ENCODE results near the gene S100A8. TPM values are rescaled to one million over a fixed set of nuclear protein-coding genes. Genes with fewer than 3 reads are reported as not detected.

The S100A8 gene
- total RNA-seq, 4 donors from 2014 or later = 5.7 to 38.4 (median 19.5) TPM

DNA sequence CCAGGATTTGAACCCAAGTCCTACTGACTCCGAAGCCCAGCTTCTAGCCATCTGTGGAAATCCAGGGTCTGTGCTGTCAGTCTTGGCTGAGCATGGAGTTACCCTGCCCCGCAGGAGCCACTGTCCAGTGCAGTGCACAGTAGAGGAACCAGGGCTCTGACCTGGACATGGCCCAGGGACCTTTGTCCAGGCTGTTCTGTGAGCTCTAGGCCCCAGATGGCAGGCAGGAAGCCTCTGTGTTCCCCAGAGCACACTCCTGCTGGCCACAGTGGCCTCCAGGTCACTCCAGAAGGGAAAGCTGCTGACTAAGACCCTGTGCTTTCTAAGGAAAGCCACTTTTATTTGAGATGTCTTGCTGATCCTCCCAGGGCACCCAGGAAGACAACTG is 39.3 kb upstream of the S100A8 start:
- TF ChIP-seq EP300 (IDR thresholded peaks at IDR 0.05) (no peak), POLR2AphosphoS5 (IDR thresholded peaks at IDR 0.05) (no peak), POLR2A (IDR thresholded peaks at IDR 0.05) (no peak)
- TF ChIP-seq, protein P1, sequence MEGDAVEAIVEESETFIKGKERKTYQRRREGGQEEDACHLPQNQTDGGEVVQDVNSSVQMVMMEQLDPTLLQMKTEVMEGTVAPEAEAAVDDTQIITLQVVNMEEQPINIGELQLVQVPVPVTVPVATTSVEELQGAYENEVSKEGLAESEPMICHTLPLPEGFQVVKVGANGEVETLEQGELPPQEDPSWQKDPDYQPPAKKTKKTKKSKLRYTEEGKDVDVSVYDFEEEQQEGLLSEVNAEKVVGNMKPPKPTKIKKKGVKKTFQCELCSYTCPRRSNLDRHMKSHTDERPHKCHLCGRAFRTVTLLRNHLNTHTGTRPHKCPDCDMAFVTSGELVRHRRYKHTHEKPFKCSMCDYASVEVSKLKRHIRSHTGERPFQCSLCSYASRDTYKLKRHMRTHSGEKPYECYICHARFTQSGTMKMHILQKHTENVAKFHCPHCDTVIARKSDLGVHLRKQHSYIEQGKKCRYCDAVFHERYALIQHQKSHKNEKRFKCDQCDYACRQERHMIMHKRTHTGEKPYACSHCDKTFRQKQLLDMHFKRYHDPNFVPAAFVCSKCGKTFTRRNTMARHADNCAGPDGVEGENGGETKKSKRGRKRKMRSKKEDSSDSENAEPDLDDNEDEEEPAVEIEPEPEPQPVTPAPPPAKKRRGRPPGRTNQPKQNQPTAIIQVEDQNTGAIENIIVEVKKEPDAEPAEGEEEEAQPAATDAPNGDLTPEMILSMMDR (IDR thresholded peaks at IDR 0.05) = no peak
- peaks cover 35% of the 10 kb centered on the region for H3K27me3 ChIP-seq
- no peak overlapping the region for H3K27ac ChIP-seq
- no CpG with 5 or more reads among the region's 2 CpGs for WGBS
- H3K9me3 ChIP-seq = no peaks in the 10 kb centered on the region
- no peaks in the 10 kb centered on the region for H3K4me1 ChIP-seq
- H3K4me3 ChIP-seq = no peak overlapping the region
- peak in 1 of 2 donors; percentile 40 for DNase-seq (ENCODE audit: low spot score in 2 of 2)
- no peaks in the 10 kb centered on the region for H3K36me3 ChIP-seq

DNA sequence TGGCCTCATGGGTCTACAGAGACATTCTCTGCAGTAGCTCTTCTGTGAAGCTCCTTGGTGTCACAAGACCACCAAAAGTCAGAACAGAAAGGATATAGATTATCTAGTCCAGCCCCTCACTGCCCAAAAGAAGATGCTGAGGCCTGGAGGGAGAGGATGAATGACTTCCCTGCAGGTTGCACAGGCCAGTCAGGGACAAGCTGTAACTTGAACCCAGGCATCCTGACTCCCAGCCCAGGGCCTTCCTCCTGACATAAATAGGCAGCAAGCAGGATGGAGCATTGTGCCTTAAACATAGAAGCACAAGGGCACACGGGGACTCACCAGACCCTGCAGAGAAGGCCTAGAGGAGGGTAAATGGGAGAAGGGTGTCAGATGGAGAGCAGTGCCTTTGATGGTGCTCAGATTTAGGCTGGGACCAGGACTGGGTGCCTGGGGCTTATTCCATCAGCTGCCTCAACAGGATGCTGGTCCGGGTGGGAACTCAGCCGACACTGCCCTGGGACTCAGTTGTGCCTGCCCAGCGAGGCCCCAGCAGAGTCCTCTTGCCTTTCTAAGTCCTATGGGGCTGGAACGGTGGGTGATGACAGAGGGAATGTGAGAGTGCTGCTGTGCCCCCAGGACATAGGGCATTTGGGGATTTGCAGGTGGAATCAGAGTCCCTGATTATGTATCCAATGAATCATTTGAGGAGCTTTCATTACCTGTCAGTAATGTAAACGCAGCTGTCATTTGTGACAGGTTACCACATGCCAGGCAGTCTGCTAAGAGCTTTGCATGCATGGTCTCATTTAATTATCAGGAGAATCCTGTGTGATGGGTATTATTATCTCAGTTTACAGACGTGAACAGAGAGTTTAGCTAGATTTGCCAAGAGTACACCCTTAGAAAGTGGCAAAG is 38.6 kb upstream of the S100A8 start:
- TF ChIP-seq POLR2A (IDR thresholded peaks at IDR 0.05) (no peak), EP300 (IDR thresholded peaks at IDR 0.05) (no peak), POLR2AphosphoS5 (IDR thresholded peaks at IDR 0.05) (no peak)
- TF ChIP-seq, protein P1 (IDR thresholded peaks at IDR 0.05) = no peak
- WGBS = 28% methylated on average over 6 of the region's 7 CpGs
- Histone ChIP-seq H3K9me3 (no peaks in the 10 kb centered on the region), H3K4me1 (no peaks in the 10 kb centered on the region), H3K4me3 (no peak overlapping the region), H3K27ac (no peak overlapping the region), H3K27me3 (peaks cover 29% of the 10 kb centered on the region), H3K36me3 (no peaks in the 10 kb centered on the region)
- DNase-seq (ENCODE audit: low spot score in 2 of 2) = peak in 1 of 2 donors; percentile 49

GRCh38 chr1:153428791-153429190 is 37.9 kb upstream of the S100A8 start:
- Histone ChIP-seq H3K4me3 (no peak overlapping the region), H3K36me3 (no peaks in the 10 kb centered on the region), H3K27me3 (peaks cover 22% of the 10 kb centered on the region), H3K4me1 (no peaks in the 10 kb centered on the region), H3K27ac (no peak overlapping the region), H3K9me3 (no peaks in the 10 kb centered on the region)
- 68% methylated on average over 3 of the region's 6 CpGs for WGBS
- TF ChIP-seq POLR2AphosphoS5 (IDR thresholded peaks at IDR 0.05) (no peak), EP300 (IDR thresholded peaks at IDR 0.05) (no peak)
- DNase-seq (ENCODE audit: low spot score in 2 of 2) = peak in 1 of 2 donors; percentile 54

GRCh38 chr1:153428073-153428638 is 37.3 kb upstream of the S100A8 start:
- Histone ChIP-seq H3K4me3 (no peak overlapping the region), H3K36me3 (no peaks in the 10 kb centered on the region), H3K4me1 (no peaks in the 10 kb centered on the region), H3K27me3 (peaks cover 17% of the 10 kb centered on the region), H3K9me3 (no peaks in the 10 kb centered on the region), H3K27ac (no peak overlapping the region)
- TF ChIP-seq POLR2AphosphoS5 (IDR thresholded peaks at IDR 0.05) = no peak
- TF ChIP-seq, protein P1 (IDR thresholded peaks at IDR 0.05) = no peak
- TF ChIP-seq EP300 (IDR thresholded peaks at IDR 0.05) = no peak
- no peak for TF ChIP-seq POLR2A (IDR thresholded peaks at IDR 0.05)
- DNase-seq (ENCODE audit: low spot score in 2 of 2) = peak in 1 of 2 donors; percentile 73
- 82% methylated on average over 12 of the region's 12 CpGs for whole genome bisulfite sequencing

DNA sequence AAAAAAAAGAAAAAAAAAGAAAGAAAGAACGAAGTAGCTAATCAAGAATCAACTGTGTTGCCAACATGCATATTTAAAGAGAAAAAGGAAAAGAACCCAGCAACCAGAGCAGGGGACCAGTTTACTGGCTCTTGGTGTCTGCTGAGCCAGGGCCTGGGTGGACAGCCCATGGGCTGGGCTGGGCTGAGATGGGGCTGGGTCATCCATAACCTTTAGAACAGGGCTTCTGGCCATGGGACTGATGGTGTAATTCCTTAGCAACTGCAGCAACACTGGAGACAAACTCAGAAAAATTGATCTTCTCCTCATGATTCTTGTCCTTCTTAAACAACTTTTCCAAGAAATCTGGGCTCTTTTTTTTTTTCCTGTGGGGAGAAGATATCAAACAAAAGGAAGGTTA is 35.9 kb upstream of the S100A8 start:
- WGBS = 26% methylated on average over 1 of the region's 1 CpG
- H3K36me3 ChIP-seq = no peaks in the 10 kb centered on the region
- no peak overlapping the region for H3K4me3 ChIP-seq
- TF ChIP-seq, protein P1 (IDR thresholded peaks at IDR 0.05) = no peak
- TF ChIP-seq POLR2A (IDR thresholded peaks at IDR 0.05) (no peak), EP300 (IDR thresholded peaks at IDR 0.05) (no peak), POLR2AphosphoS5 (IDR thresholded peaks at IDR 0.05) (no peak)
- peak in 1 of 2 donors; percentile 26 for DNase-seq (ENCODE audit: low spot score in 2 of 2)
- peaks cover 16% of the 10 kb centered on the region for H3K27me3 ChIP-seq
- H3K4me1 ChIP-seq = no peaks in the 10 kb centered on the region
- H3K9me3 ChIP-seq = no peaks in the 10 kb centered on the region
- no peak overlapping the region for H3K27ac ChIP-seq

Data from suprapubic skin (tissue), 4 donors.